Epithelial cell of proximal tubule (primary cell): Measurements from ENCODE around the gene JUNB. TPM values are rescaled to one million over a fixed set of nuclear protein-coding genes. Genes with fewer than 3 reads are reported as not detected.

Experiments used
- DNase-seq: peaks from one replicate; pipeline ENCODE4 v3.0.0-alpha.2; 2011; ENCODE audit warnings: low read depth
- H3K4me3 ChIP-seq: 2 replicates; pipeline ENCODE4 v1.5.1; 2011; ENCODE audit warnings: low read depth, mild to moderate bottlenecking, low read length
- CTCF ChIP-seq: conservative IDR thresholded peaks from 2 replicates; pipeline ENCODE4 v1.5.1; 2012; ENCODE audit warnings: low read depth, mild to moderate bottlenecking, low read length
- total RNA-seq: library from RNA; depleted of rRNA; stranded (reverse); fragments of >200 nt; gene quantifications from 2 replicates; pipeline ENCODE4 v1.2.3, GENCODE V29; 2015

Gene JUNB
- total RNA-seq, 1 donor from 2014 or later = 251 TPM

- peak overlapping the region; percentile 57 for H3K4me3 ChIP-seq
- TF ChIP-seq CTCF = no peak
- no peak for DNase-seq
Measured at GRCh38 chr19:12782174-12782423, 9.2 kb upstream of the JUNB start.

- no peak for DNase-seq
- peak overlapping the region; percentile 57 for H3K4me3 ChIP-seq
- no peak for TF ChIP-seq CTCF
Measured at GRCh38 chr19:12782424-12783290, 8.6 kb upstream of the JUNB start.

- no peak for DNase-seq
- H3K4me3 ChIP-seq = peak overlapping the region; percentile 57
- no peak for TF ChIP-seq CTCF
Measured at GRCh38 chr19:12783291-12783848, 7.9 kb upstream of the JUNB start.

- no peak for TF ChIP-seq CTCF
- no peak overlapping the region for H3K4me3 ChIP-seq
- DNase-seq = no peak
Measured at GRCh38 chr19:12783849-12784393, 7.4 kb upstream of the JUNB start.

- no peak for TF ChIP-seq CTCF
- no peak overlapping the region for H3K4me3 ChIP-seq
- DNase-seq = no peak
Measured at GRCh38 chr19:12784394-12784870, 6.9 kb upstream of the JUNB start.

GRCh38 chr19:12784871-12785430 is 6.3 kb upstream of the JUNB start:
- DNase-seq = no peak
- TF ChIP-seq CTCF = no peak
- no peak overlapping the region for H3K4me3 ChIP-seq
